ENCODE data around the gene GNG4.

GRCh38 chr1:235502601-235503402 lies 146.8 kb downstream of the GNG4 start:
- no peak for TF ChIP-seq SP1 (IDR thresholded peaks at IDR 0.05)
- no peak for TF ChIP-seq ELF4 (IDR thresholded peaks at IDR 0.05)
- TF ChIP-seq TARDBP (IDR thresholded peaks at IDR 0.05) = no peak
- TF ChIP-seq FOXK2 (IDR thresholded peaks at IDR 0.05) = no peak
